HepG2 (cell line): ENCODE measurements around the gene SYNE2.

Experiments
- ZFP41 ChIP-seq: sonication (generic); formaldehyde crosslinking; IDR thresholded peaks from 2 replicates; pipeline ENCODE4 v1.4.0; 2020; ENCODE audit warnings: mild to moderate bottlenecking, missing genetic modification reagents, borderline replicate concordance
- ZNF124 ChIP-seq: sonication (generic); formaldehyde crosslinking; IDR thresholded peaks from 2 replicates; pipeline ENCODE4 v1.4.0; 2020; ENCODE audit warnings: missing genetic modification reagents
- ZSCAN30 ChIP-seq: sonication (generic); formaldehyde crosslinking; IDR thresholded peaks from 2 replicates; pipeline ENCODE4 v1.5.0; 2020; ENCODE audit warnings: mild to moderate bottlenecking, missing genetic modification reagents
- TF ChIP-seq, protein P1 (sequence below): sonication (generic); formaldehyde crosslinking; IDR thresholded peaks from 2 replicates; pipeline ENCODE4 v1.5.0; 2020; ENCODE audit warnings: mild to moderate bottlenecking, missing genetic modification reagents, moderate library complexity

DNA sequence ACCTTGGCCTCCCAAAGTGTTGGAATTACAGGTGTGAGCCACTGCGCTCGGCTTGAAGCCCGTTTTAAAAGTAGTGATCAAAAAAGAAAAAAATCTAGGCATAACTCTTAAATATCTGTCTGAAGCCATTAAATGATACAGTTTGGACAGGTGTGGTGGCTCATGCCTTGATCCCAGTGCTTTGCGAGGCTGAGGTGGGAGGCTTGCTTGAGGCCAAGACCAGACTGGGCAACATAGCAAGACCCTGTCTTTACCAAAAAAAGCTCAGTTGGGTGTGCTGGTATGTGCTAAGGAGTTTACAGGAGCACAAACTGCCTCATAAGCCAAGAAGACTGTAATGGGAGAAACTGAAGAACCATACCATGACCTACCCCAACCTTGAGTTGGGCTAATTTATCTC lies 26.0 kb downstream of the SYNE2 start:
- TF ChIP-seq, protein P1, sequence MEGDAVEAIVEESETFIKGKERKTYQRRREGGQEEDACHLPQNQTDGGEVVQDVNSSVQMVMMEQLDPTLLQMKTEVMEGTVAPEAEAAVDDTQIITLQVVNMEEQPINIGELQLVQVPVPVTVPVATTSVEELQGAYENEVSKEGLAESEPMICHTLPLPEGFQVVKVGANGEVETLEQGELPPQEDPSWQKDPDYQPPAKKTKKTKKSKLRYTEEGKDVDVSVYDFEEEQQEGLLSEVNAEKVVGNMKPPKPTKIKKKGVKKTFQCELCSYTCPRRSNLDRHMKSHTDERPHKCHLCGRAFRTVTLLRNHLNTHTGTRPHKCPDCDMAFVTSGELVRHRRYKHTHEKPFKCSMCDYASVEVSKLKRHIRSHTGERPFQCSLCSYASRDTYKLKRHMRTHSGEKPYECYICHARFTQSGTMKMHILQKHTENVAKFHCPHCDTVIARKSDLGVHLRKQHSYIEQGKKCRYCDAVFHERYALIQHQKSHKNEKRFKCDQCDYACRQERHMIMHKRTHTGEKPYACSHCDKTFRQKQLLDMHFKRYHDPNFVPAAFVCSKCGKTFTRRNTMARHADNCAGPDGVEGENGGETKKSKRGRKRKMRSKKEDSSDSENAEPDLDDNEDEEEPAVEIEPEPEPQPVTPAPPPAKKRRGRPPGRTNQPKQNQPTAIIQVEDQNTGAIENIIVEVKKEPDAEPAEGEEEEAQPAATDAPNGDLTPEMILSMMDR (CRISPR knock-in tag), result no peak
- TF ChIP-seq ZFP41 (CRISPR knock-in tag) (no peak), ZNF124 (no peak), ZSCAN30 (CRISPR knock-in tag) (no peak)
